GM12872 (cell line): ENCODE data around the gene SCAMP3.

ENCODE experiments used
- TF ChIP-seq, protein P1 (sequence below): IDR thresholded peaks from 3 replicates; pipeline ENCODE4 v1.5.1; 2011; ENCODE audit warnings: low read depth, mild to moderate bottlenecking, low read length, moderate library complexity; ENCODE audit not compliant: insufficient read depth

Gene SCAMP3

GRCh38 chr1:155282488-155283091, 20.4 kb upstream of the SCAMP3 start:
- TF ChIP-seq, protein P1, sequence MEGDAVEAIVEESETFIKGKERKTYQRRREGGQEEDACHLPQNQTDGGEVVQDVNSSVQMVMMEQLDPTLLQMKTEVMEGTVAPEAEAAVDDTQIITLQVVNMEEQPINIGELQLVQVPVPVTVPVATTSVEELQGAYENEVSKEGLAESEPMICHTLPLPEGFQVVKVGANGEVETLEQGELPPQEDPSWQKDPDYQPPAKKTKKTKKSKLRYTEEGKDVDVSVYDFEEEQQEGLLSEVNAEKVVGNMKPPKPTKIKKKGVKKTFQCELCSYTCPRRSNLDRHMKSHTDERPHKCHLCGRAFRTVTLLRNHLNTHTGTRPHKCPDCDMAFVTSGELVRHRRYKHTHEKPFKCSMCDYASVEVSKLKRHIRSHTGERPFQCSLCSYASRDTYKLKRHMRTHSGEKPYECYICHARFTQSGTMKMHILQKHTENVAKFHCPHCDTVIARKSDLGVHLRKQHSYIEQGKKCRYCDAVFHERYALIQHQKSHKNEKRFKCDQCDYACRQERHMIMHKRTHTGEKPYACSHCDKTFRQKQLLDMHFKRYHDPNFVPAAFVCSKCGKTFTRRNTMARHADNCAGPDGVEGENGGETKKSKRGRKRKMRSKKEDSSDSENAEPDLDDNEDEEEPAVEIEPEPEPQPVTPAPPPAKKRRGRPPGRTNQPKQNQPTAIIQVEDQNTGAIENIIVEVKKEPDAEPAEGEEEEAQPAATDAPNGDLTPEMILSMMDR, result no peak

DNA sequence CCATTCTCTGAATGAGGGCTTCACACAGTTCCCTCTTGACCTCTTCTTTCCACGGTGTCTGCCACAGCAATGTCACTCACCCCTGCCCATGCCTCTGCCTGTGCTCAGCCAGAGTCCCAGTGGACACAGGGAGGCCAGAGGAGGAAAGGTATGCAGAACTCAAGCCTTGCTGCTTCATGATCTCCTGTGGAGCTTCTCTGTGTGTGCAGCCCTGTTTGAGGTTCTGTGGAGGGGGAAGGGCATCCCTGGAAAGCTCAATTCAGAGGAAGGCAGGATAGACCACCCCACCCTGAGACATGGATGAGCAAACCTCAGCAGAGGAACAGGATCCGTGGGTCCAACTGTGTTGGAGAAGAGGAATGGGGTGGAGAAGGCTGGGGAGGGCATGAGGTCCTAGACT, 17.1 kb upstream of the SCAMP3 start:
- TF ChIP-seq, protein P1, result no peak

DNA sequence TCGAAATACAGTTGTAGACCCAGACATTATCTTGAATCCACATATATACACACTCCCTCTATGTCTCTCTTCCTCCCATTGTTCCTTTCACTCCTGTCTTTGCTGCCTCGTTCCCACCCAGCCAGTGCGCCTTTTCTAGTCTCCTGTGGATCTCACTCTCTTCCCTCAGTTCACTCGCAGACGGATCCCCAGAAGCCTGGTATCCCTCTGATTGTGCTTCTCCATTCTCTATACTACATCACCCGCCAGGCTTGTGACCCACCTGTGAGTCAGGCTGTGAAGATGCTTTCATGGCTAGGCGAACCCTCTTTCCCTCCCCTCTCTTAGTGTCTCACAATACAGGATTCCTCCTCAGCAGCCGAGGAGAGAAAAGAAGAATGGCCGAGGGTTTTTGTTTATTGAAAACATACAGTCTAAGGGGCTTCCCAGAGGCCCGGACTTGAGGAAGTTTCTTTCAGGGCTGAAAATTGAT, 16.6 kb upstream of the SCAMP3 start:
- TF ChIP-seq, protein P1, result no peak

DNA sequence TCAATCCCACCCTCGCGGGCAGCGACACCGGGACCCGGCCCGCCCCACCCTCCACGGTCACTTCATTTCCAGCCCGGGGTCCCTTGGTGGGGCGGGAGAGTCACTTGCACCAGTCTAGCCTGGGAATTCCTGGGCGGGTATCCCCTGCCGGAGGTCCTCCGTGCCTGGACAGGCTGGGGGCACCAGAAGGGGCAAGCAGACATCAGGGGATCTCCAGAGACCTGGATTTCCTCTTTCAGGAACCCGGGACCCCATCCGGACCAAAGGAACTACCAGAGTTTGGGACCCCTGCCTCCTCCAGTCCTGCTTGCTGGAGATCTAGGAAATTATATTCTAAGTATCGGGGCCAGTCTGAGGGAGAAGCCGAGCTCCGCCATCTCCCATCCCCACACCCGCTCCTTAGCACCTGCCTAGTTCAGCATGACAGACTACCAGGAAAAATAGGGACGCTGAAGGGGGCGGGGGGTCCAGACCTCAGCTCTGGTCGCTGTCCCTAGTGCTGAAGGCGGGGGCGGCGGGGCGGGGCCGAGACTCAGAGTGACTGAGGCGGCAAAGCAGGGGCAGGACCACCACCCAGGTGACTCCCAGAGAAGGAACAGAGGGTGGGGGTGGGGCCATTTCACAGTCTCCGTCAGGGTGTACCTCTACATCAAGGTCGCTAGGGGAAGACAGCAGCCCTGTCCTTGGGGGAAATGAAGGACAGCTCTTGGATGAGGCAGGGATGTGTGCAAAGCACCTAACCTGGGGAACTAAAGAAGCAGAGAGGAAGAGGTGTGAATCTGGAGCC, 15.9 kb upstream of the SCAMP3 start:
- TF ChIP-seq, protein P1, result peak; percentile 68

- TF ChIP-seq, protein P1, result peak; percentile 56
Measured at GRCh38 chr1:155277070-155277901, 15.1 kb upstream of the SCAMP3 start, which contains the start of gene HCN3. TSS of gene HCN3 (plus strand) at chr1:155277463. CDS start at chr1:155277591, 128 bp downstream.

DNA sequence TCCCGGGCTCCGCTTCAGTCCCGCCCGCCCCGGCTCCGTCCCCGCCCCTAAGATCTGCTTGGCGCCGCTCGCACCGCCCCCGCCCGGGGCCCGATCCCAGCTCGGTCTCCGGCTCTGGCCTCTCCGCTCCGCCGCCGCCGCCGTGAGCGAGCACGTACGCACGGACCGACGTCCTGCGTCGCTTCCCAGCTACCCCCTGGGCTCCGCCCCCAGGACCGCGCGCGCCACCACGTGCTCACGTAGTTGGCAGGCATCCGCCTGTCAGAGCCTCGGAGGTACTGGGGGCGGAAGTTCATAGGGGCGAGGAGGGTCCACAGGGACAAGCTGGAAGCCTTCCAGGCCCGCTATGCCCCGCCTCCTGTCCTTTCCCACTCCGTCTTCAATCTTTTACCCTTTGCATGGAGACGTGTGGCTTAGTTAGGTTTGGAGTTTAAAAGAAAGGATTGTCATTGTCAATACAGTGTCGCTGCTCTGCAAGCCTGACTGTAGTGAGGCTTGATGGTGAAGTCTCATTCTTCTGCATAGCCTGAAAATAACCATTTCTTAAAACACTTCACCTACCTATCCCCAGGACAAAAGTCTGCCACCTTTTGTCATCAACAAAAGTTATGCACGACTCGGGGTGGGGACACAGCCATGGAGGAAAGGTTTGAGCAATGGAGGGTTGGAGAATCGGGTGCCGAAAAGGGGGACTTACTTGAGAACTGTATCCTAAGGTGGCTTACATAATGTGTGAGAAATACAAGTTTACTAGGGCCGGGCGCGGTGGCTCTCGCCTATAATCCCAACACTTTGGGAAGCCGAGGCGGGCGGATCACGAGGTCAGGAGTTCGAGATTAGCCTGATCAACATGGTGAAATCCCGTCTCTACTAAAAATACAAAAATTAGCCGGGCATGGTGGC, 11.4 kb upstream of the SCAMP3 start, which contains the start of gene CLK2:
TSS of gene CLK2 (minus strand) at position 162 of the 903 bp plus-strand sequence. CDS start 2,527 bp downstream, outside the sequence.
- TF ChIP-seq, protein P1, result no peak
